Sciatic nerve (tissue), 2 donors: Measurements from ENCODE around the gene NSRP1. TPM values are rescaled to one million over a fixed set of nuclear protein-coding genes. Genes with fewer than 3 reads are reported as not detected.
"Not testable (repeated sequence)": the region's sequence is repeated elsewhere in the genome, so short reads cannot be mapped to it uniquely, and the experiment has no call there.

Experiments
- ATAC-seq: fragments of 200-7000 bp; cut with Tn5 transposase; one replicate; pipeline ENCODE4 v1.9.1; 2020; ENCODE audit warnings: mild to moderate bottlenecking, moderate library complexity
- DNase-seq: peaks from one replicate; pipeline ENCODE4 v3.0.0-alpha.2; 2020; ENCODE audit warnings: low spot score
- intact Hi-C: fragments of 100-400 bp; cut with DNase I; formaldehyde crosslinking; loops from one replicate; pipeline ENCODE4 v1.14.2; 2022
- total RNA-seq: library from RNA; stranded (reverse); fragmentation: NEBNext Ultra II Directional; extraction: Animal tissue kit (Norgen Biotek cat#: 25700); gene quantifications from one replicate; pipeline ENCODE4 v1.2.1, GENCODE V29; 2021
- donor health status: DM: no; HTN: no; CAD: no.
- donor health status: DM: no; HTN: no; CAD: no.

NSRP1 gene
- total RNA-seq, 1 donor from 2014 or later: 53.4 TPM

DNA sequence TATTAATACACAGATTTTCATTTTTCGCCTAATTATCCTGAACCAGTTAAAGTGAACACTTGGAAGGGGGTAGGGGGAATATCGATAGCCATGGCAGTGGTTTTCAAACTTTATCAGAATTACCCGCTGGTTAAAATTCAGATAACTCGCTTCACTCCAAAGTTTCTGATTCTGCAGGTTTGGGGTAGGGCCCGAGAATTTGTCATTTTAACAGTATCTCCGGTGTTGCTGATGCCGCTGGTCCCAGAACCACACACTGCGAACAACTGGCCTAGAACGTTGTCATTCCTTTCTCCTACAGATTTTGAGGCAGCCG, 313 bp upstream of the NSRP1 start:
- DNase-seq (no peak), ATAC-seq (no peak)
- intact Hi-C loops: no loop called here

GRCh38 chr17:30117675-30118081, 1.1 kb downstream of the NSRP1 start:
- no peak for ATAC-seq
- intact Hi-C loops: no loop called here

GRCh38 chr17:30118635-30119034, 2.0 kb downstream of the NSRP1 start:
- intact Hi-C loops, DNase-seq, ATAC-seq: not testable (repeated sequence)

More at GRCh38 chr17:30117675-30118081, 1.1 kb downstream of the NSRP1 start:
- no peak for DNase-seq

DNA sequence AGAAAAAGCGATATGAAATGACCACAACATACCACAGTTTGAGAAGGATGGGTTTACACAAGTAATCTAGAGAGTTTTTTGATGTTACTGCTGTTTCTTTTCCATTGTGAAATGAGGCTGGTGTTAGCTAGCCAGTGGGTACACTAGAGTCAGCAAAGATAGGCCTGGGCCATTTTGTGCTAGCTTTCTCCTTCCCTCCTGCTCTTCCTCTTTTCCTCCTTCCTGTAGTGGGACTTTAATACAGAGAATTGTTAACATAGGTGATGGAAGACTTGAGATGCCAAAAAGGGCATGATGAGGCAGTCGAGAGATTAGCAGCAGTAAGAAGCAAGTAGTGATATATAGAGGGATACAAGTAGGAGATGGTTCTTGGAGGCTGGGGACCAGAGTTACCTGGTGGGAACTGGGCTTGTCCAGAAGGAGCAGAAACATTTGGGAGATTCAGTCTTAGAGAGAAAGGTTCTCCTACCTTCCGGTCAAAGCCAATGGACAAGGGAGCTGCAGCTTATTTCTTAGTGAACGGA, 7.7 kb downstream of the NSRP1 start:
- ATAC-seq (no peak), DNase-seq (no peak)
- intact Hi-C loops: no loop called here

DNA sequence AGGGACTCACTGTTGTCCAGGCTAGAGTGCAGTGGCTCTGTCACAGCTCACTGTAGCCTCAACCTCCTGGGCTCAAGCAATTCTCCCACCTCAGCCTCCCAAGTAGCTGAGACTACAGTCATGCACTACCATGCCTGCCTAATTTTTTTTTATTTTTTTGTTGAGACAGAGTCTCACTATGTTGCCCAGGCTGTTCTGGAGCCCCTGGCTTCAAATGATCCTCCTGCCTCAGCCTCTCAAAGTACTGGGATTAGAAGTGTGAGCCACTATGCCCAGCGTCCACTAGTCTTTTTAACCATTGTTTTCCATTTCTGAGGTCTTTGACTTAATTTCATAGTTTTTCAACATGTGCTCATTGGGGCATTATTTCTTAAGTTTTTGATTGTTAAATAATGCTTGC, 13.5 kb downstream of the NSRP1 start:
- no peak for ATAC-seq
- intact Hi-C loops: no loop called here
- no peak for DNase-seq

DNA sequence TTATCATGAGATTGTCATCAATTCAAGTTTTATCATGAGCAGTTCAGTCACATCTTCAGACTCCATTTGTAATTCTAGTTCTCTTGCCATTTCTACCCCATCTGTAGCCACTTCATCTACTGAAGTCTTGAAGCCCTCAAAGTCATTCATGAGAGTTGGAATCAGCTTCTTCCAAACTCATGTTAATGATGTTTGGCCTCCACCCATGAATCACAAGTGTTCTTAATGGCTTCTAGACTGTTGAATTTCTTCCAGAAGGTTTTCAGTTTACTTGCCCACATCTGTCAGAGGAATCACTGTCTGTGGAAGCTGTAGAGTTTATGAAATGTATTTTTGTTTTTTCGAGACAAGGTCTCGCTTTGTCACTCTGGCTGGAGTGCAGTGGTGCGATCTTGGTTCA, 16.0 kb downstream of the NSRP1 start:
- intact Hi-C loops: no loop called here
- no peak for ATAC-seq
- DNase-seq: no peak

DNA sequence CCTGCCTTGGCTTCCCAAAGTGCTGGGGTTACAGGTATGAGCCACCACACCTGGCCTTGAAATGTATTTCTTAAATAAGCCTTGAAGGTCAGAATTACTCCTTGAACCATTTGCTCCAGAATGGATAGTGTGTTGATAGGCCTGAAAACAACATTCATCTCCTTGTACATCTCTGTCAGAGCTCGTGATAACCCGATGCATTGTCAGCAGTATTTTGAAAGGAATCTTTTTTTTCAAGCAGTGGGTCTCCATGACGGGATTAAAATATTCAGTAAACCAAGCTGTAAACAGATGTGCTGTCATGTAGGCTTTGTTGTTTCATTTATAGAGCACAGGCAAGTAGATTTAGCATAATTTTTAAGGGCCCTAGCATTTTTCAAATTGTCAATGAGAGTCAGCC, 16.6 kb downstream of the NSRP1 start:
- DNase-seq: no peak
- no peak for ATAC-seq

DNA sequence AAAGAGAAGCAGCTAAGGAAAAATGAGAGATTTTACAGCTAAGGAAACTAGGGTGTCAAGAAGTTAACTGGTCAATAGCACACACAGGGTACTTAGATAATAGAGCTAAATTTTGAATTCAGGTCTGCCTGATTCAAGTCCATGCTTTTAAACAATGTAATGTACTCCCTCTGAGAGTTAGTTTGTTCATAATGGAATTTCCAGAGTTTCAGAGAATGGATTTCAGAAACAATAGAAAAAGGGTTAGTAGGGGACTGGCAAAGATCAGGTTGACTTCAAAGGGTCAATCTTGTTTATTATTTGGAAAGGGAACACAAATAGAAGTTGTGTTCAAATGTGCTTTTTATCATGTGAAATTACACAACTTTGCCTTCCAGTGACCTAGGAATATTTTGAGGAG, 17.9 kb downstream of the NSRP1 start:
- intact Hi-C loops: no loop called here
- ATAC-seq (no peak), DNase-seq (no peak)

More for the DNA sequence above, 16.6 kb downstream of the NSRP1 start:
- intact Hi-C loops: no loop called here

DNA sequence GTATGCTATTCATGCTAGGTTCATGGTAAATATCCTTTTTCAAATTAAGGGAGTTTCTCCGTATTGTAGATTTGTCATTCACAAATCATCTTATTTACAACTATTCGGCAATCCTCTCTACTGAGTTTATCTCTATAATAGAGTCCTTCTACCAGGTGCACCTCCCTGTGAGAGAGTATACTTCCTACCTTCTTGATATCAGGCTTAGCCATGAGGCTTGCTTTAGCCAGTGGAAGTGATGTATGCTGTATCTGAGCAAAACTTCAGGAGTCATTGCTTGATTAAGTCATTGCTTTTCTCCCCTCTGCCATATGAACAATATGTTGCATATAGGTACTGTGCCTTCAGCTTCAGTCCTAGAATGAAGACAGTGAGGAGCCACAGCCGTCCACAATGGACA, 20.5 kb downstream of the NSRP1 start:
- intact Hi-C loops: no loop called here
- ATAC-seq (no peak), DNase-seq (no peak)

- DNase-seq, ATAC-seq, intact Hi-C loops: not testable (repeated sequence)
Observed at GRCh38 chr17:30147860-30148259, 31.2 kb downstream of the NSRP1 start.

GRCh38 chr17:30148376-30148775, 31.8 kb downstream of the NSRP1 start:
- intact Hi-C loops: no loop called here
- no peak for ATAC-seq
- no peak for DNase-seq

GRCh38 chr17:30151471-30151870, 34.9 kb downstream of the NSRP1 start:
- ATAC-seq (no peak), DNase-seq (no peak)
- intact Hi-C loops: no loop called here

DNA sequence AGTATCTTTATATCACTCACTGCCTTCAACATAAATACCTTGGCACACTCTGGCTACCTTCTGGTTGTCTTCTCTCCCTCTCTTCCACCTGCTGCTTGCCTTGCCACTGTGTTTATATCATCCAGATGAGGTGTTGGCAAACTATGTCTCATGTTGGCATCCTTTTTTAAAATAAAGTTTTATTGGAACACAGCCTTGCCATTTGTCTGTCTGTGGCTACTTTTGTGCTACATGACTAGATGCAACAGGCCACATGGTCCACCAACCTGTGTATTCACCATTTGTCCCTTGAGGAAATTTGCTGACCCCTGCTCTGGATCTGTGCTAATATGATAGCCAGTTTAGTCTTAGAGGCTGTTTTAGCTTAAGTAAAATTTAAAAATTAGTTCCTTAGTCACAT, 36.8 kb downstream of the NSRP1 start:
- no peak for DNase-seq
- intact Hi-C loops: no loop called here
- no peak for ATAC-seq

GRCh38 chr17:30155389-30155788, 38.8 kb downstream of the NSRP1 start:
- intact Hi-C loops: no loop called here
- ATAC-seq: no peak
- DNase-seq: no peak

- intact Hi-C loops: no loop called here
- DNase-seq (no peak), ATAC-seq (no peak)
Observed at GRCh38 chr17:30158896-30159625, 42.4 kb downstream of the NSRP1 start.

- ATAC-seq (no peak), DNase-seq (no peak)
- intact Hi-C loops: no loop called here
Observed at GRCh38 chr17:30160419-30161172, 44.0 kb downstream of the NSRP1 start.

DNA sequence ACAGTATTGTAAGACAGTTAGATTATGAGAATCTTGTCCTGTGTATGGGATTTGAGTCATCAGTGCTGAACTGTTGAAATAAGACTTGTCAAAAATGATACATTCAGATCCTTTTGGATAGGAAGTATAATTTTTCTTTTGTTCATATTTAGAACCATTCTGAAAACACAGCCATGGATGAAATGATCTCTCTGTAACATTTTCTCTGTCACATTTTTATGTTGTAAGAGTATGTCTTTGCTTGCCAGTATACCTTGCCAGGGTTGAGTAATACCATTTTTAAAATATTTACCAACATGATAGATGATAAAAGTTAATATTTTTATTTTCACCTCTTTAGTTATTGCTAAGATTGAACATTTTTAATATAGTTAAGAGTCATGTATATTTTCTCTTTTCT, 45.0 kb downstream of the NSRP1 start:
- intact Hi-C loops: no loop called here

GRCh38 chr17:30164531-30164930, 47.9 kb downstream of the NSRP1 start:
- DNase-seq (no peak), ATAC-seq (no peak)
- intact Hi-C loops: no loop called here

More for the DNA sequence above, 45.0 kb downstream of the NSRP1 start:
- DNase-seq (no peak), ATAC-seq (no peak)

- DNase-seq (no peak), ATAC-seq (no peak)
- intact Hi-C loops: no loop called here
Observed at GRCh38 chr17:30165147-30165546, 48.5 kb downstream of the NSRP1 start.

DNA sequence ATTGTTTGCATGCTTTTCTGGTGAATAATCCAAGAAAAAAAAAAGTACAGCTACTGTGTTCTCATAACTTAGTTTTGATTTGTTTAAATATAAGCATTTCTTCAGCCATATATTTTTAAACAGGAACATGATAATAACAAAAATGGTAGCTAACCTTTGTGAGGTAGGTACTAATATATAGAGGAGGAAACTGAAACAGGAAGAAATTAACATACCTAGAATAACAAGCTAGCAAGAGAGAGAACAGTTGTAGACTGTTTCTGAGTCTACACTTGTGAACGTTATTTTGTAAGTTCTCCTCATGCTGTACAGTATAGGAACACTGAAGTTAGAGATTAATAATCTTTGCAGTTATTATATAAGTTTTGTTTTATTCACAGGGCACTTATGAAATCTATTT, 49.3 kb downstream of the NSRP1 start:
- intact Hi-C loops: no loop called here
- ATAC-seq (no peak), DNase-seq (no peak)
